Dendritic cell treated with granulocyte-macrophage colony-stimulating factor and Interleukin-4, amounts not matched to agents 40 ng/mL and 50 ng/mL, for 4 days (primary cell): ENCODE measurements around the gene APOBEC3G.
"Not testable (repeated sequence)": the region's sequence is repeated elsewhere in the genome, so short reads cannot be mapped to it uniquely, and the experiment has no call there.

ENCODE experiments used
- H3K27ac Mint-ChIP-seq: one replicate; pipeline ENCODE4 v1.8.0; 2022; ENCODE audit warnings: mild to moderate bottlenecking, mixed read lengths
- H3K27me3 Mint-ChIP-seq: one replicate; pipeline ENCODE4 v1.8.0; 2022; ENCODE audit warnings: mild to moderate bottlenecking, mixed read lengths
- H3K36me3 Mint-ChIP-seq: one replicate; pipeline ENCODE4 v1.8.0; 2022; ENCODE audit warnings: low read depth, mixed read lengths
- H3K4me1 Mint-ChIP-seq: one replicate; pipeline ENCODE4 v1.8.0; 2022; ENCODE audit warnings: low read depth, mixed read lengths
- H3K4me3 Mint-ChIP-seq: one replicate; pipeline ENCODE4 v1.8.0; 2022; ENCODE audit warnings: mild to moderate bottlenecking, moderate library complexity, mixed read lengths
- H3K9me3 Mint-ChIP-seq: one replicate; pipeline ENCODE4 v1.8.0; 2022; ENCODE audit warnings: mixed read lengths
- intact Hi-C: fragments of 100-400 bp; cut with micrococcal nuclease; formaldehyde crosslinking; loops from one replicate; pipeline ENCODE4 v1.15.0; 2022

The APOBEC3G gene

GRCh38 chr22:39077026-39077840, at the start of gene APOBEC3G:
APOBEC3G (plus strand) TSS chr22:39077275; CDS start chr22:39077362, 87 bp downstream.
- peaks cover 38% of the 10 kb centered on the region for H3K36me3 Mint-ChIP-seq
- intact Hi-C loops, H3K27me3 Mint-ChIP-seq, H3K9me3 Mint-ChIP-seq: not testable (repeated sequence)
- peak within 1 kb of the TSS; percentile 94 for H3K27ac Mint-ChIP-seq
- peaks cover 41% of the 10 kb centered on the region for H3K4me1 Mint-ChIP-seq
- H3K4me3 Mint-ChIP-seq = peak within 1 kb of the TSS; percentile 88

DNA sequence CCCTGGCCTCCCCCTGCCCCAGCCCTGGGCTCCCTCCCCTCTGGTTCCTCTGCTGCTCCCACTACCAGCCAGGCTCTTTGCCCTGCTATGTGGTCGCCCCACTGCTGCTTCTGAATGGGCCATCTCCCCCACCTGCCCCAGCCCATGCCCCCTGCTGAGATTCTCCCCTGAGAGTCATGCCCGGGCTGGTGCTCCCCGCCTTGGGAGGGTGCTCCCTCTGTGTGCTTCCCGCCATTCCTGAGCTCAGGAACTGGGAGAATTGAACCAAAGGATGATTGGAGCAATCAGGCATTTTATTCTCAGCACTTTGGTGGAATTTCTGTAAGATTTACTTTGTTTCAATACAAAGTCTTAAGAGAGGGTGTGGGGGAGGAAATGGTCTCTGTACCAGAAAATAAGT, 49.4 kb upstream of the APOBEC3G start:
- Mint-ChIP-seq H3K4me3 (no peak overlapping the region), H3K36me3 (no peaks in the 10 kb centered on the region), H3K9me3 (no peaks in the 10 kb centered on the region), H3K27ac (no peak overlapping the region), H3K4me1 (peaks cover 14% of the 10 kb centered on the region), H3K27me3 (peaks cover 4% of the 10 kb centered on the region)
- intact Hi-C loops = no loop called here

DNA sequence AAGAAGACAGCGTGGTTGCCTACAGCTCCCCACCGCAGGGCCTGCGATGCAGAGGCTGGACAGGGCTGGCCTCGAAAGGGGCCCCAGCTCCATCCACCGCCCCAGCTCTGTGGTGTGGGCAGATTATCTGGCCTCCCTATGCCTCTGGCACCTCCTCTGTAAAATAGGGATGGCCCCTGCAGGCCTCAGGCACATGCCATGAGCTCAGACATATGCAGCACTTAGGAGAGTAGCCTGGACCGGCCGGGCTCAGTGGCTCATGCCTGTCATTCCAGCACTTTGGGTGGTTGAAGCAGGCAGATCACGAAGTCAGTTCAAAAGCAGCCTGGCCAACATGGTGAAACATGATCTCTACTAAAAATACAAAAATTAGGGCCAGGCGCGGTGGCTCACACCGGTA, 48.8 kb upstream of the APOBEC3G start:
- no peak overlapping the region for H3K27ac Mint-ChIP-seq
- no peaks in the 10 kb centered on the region for H3K9me3 Mint-ChIP-seq
- intact Hi-C loops = no loop called here
- H3K36me3 Mint-ChIP-seq = no peaks in the 10 kb centered on the region
- peaks cover 4% of the 10 kb centered on the region for H3K27me3 Mint-ChIP-seq
- no peak overlapping the region for H3K4me3 Mint-ChIP-seq
- H3K4me1 Mint-ChIP-seq = peaks cover 14% of the 10 kb centered on the region

- H3K27me3 Mint-ChIP-seq = peaks cover 4% of the 10 kb centered on the region
- no peak overlapping the region for H3K27ac Mint-ChIP-seq
- H3K4me3 Mint-ChIP-seq = no peak overlapping the region
- H3K4me1 Mint-ChIP-seq = peaks cover 14% of the 10 kb centered on the region
- intact Hi-C loops = no loop called here
- no peaks in the 10 kb centered on the region for H3K9me3 Mint-ChIP-seq
- H3K36me3 Mint-ChIP-seq = no peaks in the 10 kb centered on the region
These were observed 47.8 kb upstream of the APOBEC3G start for GRCh38 chr22:39029227-39029626.

DNA sequence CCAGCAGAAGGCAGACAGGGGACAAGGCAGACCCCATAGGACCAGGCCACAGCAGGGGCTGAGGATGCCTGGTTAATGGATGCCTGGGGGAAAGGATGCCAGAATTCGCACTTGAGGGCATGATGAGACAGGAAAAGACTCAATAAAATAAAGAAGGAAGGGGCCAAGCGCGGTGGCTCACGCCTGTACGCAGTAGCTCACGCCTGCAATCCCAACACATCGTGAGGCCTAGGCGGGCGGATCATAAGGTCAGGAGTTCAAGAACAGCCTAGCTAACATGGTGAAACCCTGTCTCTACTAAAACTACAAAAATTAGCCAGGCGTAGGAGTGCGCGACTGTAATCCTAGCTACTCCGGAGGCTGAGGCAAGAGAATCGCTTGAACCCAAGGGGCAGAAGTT, 46.4 kb upstream of the APOBEC3G start:
- no peaks in the 10 kb centered on the region for H3K9me3 Mint-ChIP-seq
- H3K4me1 Mint-ChIP-seq = peaks cover 14% of the 10 kb centered on the region
- H3K27ac Mint-ChIP-seq = no peak overlapping the region
- no peak overlapping the region for H3K4me3 Mint-ChIP-seq
- intact Hi-C loops = no loop called here
- no peaks in the 10 kb centered on the region for H3K36me3 Mint-ChIP-seq
- peaks cover 4% of the 10 kb centered on the region for H3K27me3 Mint-ChIP-seq

DNA sequence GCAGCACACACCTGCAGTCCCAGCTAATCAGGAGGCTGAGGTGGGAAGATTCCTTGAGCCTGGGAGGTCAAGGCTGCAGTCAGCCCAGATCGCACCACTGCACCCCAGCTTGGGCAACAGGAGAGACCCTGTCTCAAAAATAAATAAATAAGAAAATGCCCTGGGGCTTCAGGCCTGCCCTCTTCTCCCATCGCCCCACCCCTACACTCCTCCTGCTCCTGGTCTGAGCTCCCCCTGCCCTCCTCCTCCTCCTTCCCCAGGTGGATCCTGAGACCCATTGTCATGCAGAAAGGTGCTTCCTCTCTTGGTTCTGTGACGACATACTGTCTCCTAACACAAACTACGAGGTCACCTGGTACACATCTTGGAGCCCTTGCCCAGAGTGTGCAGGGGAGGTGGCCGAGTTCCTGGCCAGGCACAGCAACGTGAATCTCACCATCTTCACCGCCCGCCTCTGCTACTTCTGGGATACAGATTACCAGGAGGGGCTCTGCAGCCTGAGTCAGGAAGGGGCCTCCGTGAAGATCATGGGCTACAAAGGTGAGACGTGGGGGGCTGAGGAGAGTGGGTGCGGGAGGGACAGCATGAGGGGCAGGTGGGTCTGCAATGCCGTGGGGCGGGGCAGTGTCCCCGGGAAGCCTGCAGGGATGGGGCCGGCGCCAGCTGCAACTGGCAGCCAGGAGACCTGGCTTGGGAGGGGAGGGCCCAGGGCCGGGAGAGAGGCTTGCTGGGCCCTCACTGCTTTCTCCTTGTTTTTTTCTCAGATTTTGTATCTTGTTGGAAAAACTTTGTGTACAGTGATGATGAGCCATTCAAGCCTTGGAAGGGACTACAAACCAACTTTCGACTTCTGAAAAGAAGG, 45.4 kb upstream of the APOBEC3G start:
- H3K27ac Mint-ChIP-seq, H3K36me3 Mint-ChIP-seq, intact Hi-C loops, H3K9me3 Mint-ChIP-seq, H3K27me3 Mint-ChIP-seq, H3K4me3 Mint-ChIP-seq: not testable (repeated sequence)
- peaks cover 15% of the 10 kb centered on the region for H3K4me1 Mint-ChIP-seq

DNA sequence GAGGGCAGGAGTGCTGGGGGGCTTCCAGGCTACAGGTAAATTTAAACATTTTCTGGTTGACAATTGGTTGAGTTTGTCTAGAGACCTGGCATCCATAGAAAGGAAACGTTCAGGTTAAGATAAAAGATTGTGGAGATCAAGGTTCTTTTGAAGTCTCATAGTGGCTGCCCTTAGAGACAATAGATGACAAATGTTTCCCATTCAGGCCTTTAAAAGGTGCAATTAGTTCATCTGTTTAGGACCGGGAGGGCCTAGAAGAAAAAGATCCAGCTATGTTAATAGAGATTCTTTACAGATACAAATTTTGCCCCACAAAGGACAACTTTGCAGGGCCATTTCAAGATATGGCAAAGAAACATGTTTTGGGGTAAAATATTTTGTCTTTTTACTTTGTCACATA, 40.0 kb upstream of the APOBEC3G start:
- H3K36me3 Mint-ChIP-seq, H3K27me3 Mint-ChIP-seq, H3K9me3 Mint-ChIP-seq, intact Hi-C loops, H3K4me3 Mint-ChIP-seq, H3K27ac Mint-ChIP-seq: not testable (repeated sequence)
- peaks cover 28% of the 10 kb centered on the region for H3K4me1 Mint-ChIP-seq

DNA sequence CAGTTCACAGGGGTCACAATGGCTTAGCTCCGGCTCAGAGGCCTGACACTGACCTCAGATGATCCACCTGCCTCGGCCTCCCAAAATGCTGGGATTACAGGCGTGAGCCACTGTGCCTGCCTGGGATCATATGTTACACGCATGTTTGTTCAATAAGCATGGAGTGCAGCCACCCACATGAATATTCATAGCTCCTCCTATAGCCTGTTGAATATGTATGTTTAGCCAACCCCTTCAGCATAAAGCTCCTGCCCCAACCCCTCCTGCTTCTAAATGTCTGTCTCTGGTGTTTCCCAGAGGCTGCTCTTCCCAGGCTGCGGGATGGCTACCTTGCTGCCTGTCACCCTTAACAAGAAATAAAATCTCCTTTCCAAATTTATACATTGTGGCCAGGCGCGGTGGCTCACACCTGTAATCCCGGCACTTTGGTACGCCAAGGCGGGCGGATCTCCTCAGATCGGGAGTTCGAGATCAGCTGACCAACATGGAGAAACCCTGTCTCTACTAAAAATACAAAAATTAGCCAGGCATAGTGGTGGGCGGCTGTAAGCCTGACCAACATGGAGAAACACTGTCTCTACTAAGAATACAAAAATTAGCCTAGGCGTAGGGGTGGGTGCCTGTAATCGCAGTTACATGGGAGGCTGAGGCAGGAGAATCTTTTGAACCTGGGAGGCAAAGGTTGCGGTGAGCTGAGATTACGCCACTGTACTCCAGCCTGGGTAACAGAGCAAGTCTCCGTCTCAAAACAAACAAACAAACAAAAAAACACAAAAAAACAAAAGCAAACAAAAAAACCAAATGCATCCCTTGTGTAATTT, 37.6 kb upstream of the APOBEC3G start:
- Mint-ChIP-seq H3K27me3 (no peaks in the 10 kb centered on the region), H3K36me3 (peaks cover 6% of the 10 kb centered on the region), H3K4me1 (peaks cover 28% of the 10 kb centered on the region), H3K9me3 (no peaks in the 10 kb centered on the region), H3K27ac (peak overlapping the region; percentile 81), H3K4me3 (peak overlapping the region; percentile 81)
- intact Hi-C loops = no loop called here

GRCh38 chr22:39040155-39040537, 36.9 kb upstream of the APOBEC3G start:
- intact Hi-C loops, H3K27me3 Mint-ChIP-seq, H3K9me3 Mint-ChIP-seq: not testable (repeated sequence)
- H3K36me3 Mint-ChIP-seq = peaks cover 13% of the 10 kb centered on the region
- H3K4me3 Mint-ChIP-seq = peak overlapping the region; percentile 81
- peak overlapping the region; percentile 81 for H3K27ac Mint-ChIP-seq
- peaks cover 32% of the 10 kb centered on the region for H3K4me1 Mint-ChIP-seq

DNA sequence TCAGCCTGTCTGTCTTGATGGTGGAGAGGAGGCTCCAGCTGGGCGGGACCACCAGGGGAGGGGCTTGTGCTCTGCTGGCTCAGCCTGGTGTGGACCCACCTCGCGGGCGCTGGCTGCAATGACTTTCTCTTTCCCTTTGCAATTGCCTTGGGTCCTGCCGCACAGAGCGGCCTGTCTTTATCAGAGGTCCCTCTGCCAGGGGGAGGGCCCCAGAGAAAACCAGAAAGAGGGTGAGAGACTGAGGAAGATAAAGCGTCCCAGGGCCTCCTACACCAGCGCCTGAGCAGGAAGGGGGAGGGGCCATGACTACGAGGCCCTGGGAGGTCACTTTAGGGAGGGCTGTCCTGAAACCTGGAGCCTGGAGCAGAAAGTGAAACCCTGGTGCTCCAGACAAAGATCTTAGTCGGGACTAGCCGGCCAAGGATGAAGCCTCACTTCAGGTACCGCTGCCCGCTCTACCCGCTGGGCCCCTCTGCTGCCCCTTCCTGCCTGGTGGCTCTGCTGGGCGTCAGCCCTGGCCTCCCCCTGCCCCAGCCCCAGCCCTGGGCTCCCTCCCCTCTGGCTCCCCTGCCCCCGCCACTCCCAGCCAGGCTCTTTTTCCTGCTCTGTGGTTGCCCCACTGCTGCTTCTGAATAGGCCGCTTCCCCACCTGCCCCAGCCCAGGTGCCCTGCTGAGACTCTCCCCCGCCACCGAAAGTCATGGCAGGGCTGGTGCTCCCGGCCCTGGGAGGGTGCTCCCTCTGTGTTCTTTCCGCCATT, 36.4 kb upstream of the APOBEC3G start, which contains the start of gene APOBEC3F:
Gene APOBEC3F, plus strand, starts transcription at position 327 of the 759 bp plus-strand sequence. Its CDS starts 97 bp downstream, at position 424.
- H3K4me1 Mint-ChIP-seq = peaks cover 38% of the 10 kb centered on the region
- peaks cover 18% of the 10 kb centered on the region for H3K36me3 Mint-ChIP-seq

DNA sequence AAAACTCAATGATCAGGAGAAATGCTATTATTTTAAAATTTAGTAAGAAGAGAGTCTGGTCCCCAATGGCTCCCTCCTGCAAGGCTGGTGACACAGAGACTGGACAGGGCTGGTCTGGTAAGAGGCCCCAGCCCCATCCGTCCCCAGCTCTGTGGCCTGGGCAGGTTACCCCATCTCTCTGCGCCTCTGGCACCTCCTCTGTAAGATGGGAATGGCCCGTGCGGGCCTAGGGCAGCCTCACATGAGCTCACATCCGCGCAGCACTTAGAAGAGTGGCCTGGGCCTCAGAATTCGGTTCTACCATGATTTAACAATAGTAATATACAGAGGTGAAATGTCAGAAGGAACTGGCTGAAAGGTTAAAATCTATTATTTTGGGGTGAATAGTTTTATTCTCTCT, 35.2 kb upstream of the APOBEC3G start:
- Mint-ChIP-seq H3K9me3 (no peaks in the 10 kb centered on the region), H3K36me3 (peaks cover 25% of the 10 kb centered on the region), H3K4me3 (no peak overlapping the region), H3K27me3 (no peaks in the 10 kb centered on the region), H3K4me1 (peaks cover 41% of the 10 kb centered on the region), H3K27ac (peak overlapping the region; percentile 81)
- intact Hi-C loops = no loop called here

More for the DNA sequence above, 36.4 kb upstream of the APOBEC3G start, which contains the start of gene APOBEC3F:
- H3K27me3 Mint-ChIP-seq, intact Hi-C loops, H3K9me3 Mint-ChIP-seq: not testable (repeated sequence)
- Mint-ChIP-seq H3K27ac (peak within 1 kb of the TSS; percentile 81), H3K4me3 (peak within 1 kb of the TSS; percentile 81)

- H3K9me3 Mint-ChIP-seq, H3K27me3 Mint-ChIP-seq, H3K27ac Mint-ChIP-seq, intact Hi-C loops, H3K4me3 Mint-ChIP-seq: not testable (repeated sequence)
- Mint-ChIP-seq H3K4me1 (peaks cover 42% of the 10 kb centered on the region), H3K36me3 (peaks cover 25% of the 10 kb centered on the region)
These were observed 34.0 kb upstream of the APOBEC3G start for GRCh38 chr22:39043063-39043462.

DNA sequence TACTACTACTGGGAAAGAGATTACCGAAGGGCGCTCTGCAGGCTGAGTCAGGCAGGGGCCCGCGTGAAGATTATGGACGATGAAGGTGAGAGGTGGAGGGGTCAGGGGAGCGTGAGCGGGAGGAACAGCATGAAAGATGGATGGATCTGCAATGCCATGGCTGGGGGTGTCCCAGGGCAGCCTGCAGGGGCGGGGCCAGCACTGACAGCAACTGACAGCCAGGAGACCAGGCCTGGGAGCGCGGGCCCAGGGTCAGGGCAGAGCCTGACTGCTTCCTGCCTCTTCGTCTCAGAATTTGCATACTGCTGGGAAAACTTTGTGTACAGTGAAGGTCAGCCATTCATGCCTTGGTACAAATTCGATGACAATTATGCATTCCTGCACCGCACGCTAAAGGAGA, 31.9 kb upstream of the APOBEC3G start:
- H3K27me3 Mint-ChIP-seq, H3K27ac Mint-ChIP-seq, intact Hi-C loops, H3K4me3 Mint-ChIP-seq, H3K9me3 Mint-ChIP-seq: not testable (repeated sequence)
- H3K36me3 Mint-ChIP-seq = peaks cover 25% of the 10 kb centered on the region
- H3K4me1 Mint-ChIP-seq = peaks cover 34% of the 10 kb centered on the region
